Measurements from ENCODE around the gene OTOF. TPM values are rescaled to one million over a fixed set of nuclear protein-coding genes. Genes with fewer than 3 reads are reported as not detected.

OTOF gene
- total RNA-seq, 2 experiments from 2014 or later = 0.71 to 0.75 TPM

- Mint-ChIP-seq H3K27me3 (peaks cover 15% of the 10 kb centered on the region), H3K27ac (no peak overlapping the region), H3K4me1 (ENCODE audit: low read depth) (peaks cover 10% of the 10 kb centered on the region), H3K36me3 (ENCODE audit: low read depth) (no peaks in the 10 kb centered on the region), H3K4me3 (no peak overlapping the region), H3K9me3 (no peaks in the 10 kb centered on the region)
- POLR2A ChIA-PET = no interaction called here
- Histone ChIP-seq H3K36me3 (ENCODE audit: insufficient read depth, low read length) (no peaks in the 10 kb centered on the region), H3K27ac (ENCODE audit: low read depth in 1 of 2, low read length in 2 of 2) (no peak overlapping the region), H3K4me3 (ENCODE audit: low read length) (no peak overlapping the region), H3K27me3 (ENCODE audit: control insufficient read depth in 1 of 2, insufficient read depth in 2 of 2, low read length in 2 of 2) (peaks cover 0 to 12% of the 10 kb centered on the region in 2 experiments), H3K4me1 (ENCODE audit: insufficient read depth, low read length) (no peaks in the 10 kb centered on the region), H3K9me3 (ENCODE audit: control insufficient read depth in 1 of 2, insufficient read depth in 1 of 2, low read length in 2 of 2) (no peaks in the 10 kb centered on the region)
- no peak for TF ChIP-seq CTCF (IDR thresholded peaks at IDR 0.05)
- DNase-seq (no peak), ATAC-seq (ENCODE audit: poor library complexity) (no peak)
- intact Hi-C loops (cut with DNase I, micrococcal nuclease) = no loop called here
- CTCF ChIA-PET = interaction anchor here (0.7 kb wide), 1 partner anchor 36 kb away, joined by 3 read pairs; no protein-coding TSS in a partner anchor
These were observed 66.5 kb downstream of the OTOF start for GRCh38 chr2:26411419-26411818.

GRCh38 chr2:26410764-26411243, 67.1 kb downstream of the OTOF start:
- no peak overlapping the region for H3K27ac ChIP-seq (ENCODE audit: low read depth in 1 of 2, low read length in 2 of 2)
- H3K4me3 Mint-ChIP-seq = no peak overlapping the region

GRCh38 chr2:26409785-26410184, 68.1 kb downstream of the OTOF start:
- peaks cover 10% of the 10 kb centered on the region for H3K4me1 Mint-ChIP-seq (ENCODE audit: low read depth)
- ChIA-PET POLR2A (no interaction called here), CTCF (no interaction called here)
- H3K27me3 ChIP-seq (ENCODE audit: control insufficient read depth in 1 of 2, insufficient read depth in 2 of 2, low read length in 2 of 2) = peaks cover 0 to 13% of the 10 kb centered on the region in 2 experiments
- H3K27ac Mint-ChIP-seq = no peak overlapping the region
- peaks cover 15% of the 10 kb centered on the region for H3K27me3 Mint-ChIP-seq
- H3K9me3 ChIP-seq (ENCODE audit: control insufficient read depth in 1 of 2, insufficient read depth in 1 of 2, low read length in 2 of 2) = no peaks in the 10 kb centered on the region
- intact Hi-C loops (cut with DNase I, micrococcal nuclease) = no loop called here
- no peak for DNase-seq
- H3K4me1 ChIP-seq (ENCODE audit: insufficient read depth, low read length) = no peaks in the 10 kb centered on the region
- no peaks in the 10 kb centered on the region for H3K36me3 Mint-ChIP-seq (ENCODE audit: low read depth)
- H3K4me3 ChIP-seq (ENCODE audit: low read length) = no peak overlapping the region
- H3K9me3 Mint-ChIP-seq = no peaks in the 10 kb centered on the region
- no peak for ATAC-seq (ENCODE audit: poor library complexity)
- TF ChIP-seq CTCF (IDR thresholded peaks at IDR 0.05) = no peak
- H3K4me3 Mint-ChIP-seq = no peak overlapping the region
- no peaks in the 10 kb centered on the region for H3K36me3 ChIP-seq (ENCODE audit: insufficient read depth, low read length)
- H3K27ac ChIP-seq (ENCODE audit: low read depth in 1 of 2, low read length in 2 of 2) = no peak overlapping the region

More at GRCh38 chr2:26410764-26411243, 67.1 kb downstream of the OTOF start:
- Mint-ChIP-seq H3K27me3 (peaks cover 15% of the 10 kb centered on the region), H3K9me3 (no peaks in the 10 kb centered on the region), H3K36me3 (ENCODE audit: low read depth) (no peaks in the 10 kb centered on the region), H3K27ac (no peak overlapping the region), H3K4me1 (ENCODE audit: low read depth) (peaks cover 10% of the 10 kb centered on the region)
- no peak for TF ChIP-seq CTCF (IDR thresholded peaks at IDR 0.05)
- no peak for ATAC-seq (ENCODE audit: poor library complexity)
- ChIA-PET POLR2A (no interaction called here), CTCF (no interaction called here)
- H3K36me3 ChIP-seq (ENCODE audit: insufficient read depth, low read length) = no peaks in the 10 kb centered on the region
- no peaks in the 10 kb centered on the region for H3K9me3 ChIP-seq (ENCODE audit: control insufficient read depth in 1 of 2, insufficient read depth in 1 of 2, low read length in 2 of 2)
- H3K4me3 ChIP-seq (ENCODE audit: low read length) = no peak overlapping the region
- intact Hi-C loops (cut with DNase I, micrococcal nuclease) = no loop called here
- H3K4me1 ChIP-seq (ENCODE audit: insufficient read depth, low read length) = no peaks in the 10 kb centered on the region
- no peak for DNase-seq
- peaks cover 0 to 13% of the 10 kb centered on the region in 2 experiments for H3K27me3 ChIP-seq (ENCODE audit: control insufficient read depth in 1 of 2, insufficient read depth in 2 of 2, low read length in 2 of 2)

All from CD4-positive, alpha-beta T cell (primary cell).